AG04449 (cell line): ENCODE results near the gene UGDH.

ENCODE experiments used
- CTCF ChIA-PET: fragments of 350-600 bp; formaldehyde crosslinking; extraction: SDS; loops from one replicate; lab custom pipeline; 2021; ENCODE audit warnings: antibody characterized with exemption; lab: Yijun Ruan, JAX
- POLR2A ChIA-PET: fragments of 400-600, 350-600 bp; formaldehyde crosslinking; extraction: SDS; loops from one replicate; lab custom pipeline; 2020; ENCODE audit warnings: antibody characterized with exemption, inconsistent platforms; lab: Yijun Ruan, JAX
- DNase-seq: peaks from one replicate; pipeline ENCODE4 v3.0.0-alpha.2; 2010; ENCODE audit warnings: low read depth, low spot score
- H3K4me3 ChIP-seq: 2 replicates; pipeline ENCODE4 v1.5.1; 2011; ENCODE audit warnings: low read depth, mild to moderate bottlenecking, control low read depth, low read length
- CTCF ChIP-seq: IDR thresholded peaks from one replicate; pipeline ENCODE4 v1.5.1; 2011; ENCODE audit warnings: mild to moderate bottlenecking, moderate library complexity, low read length, control low read depth, inconsistent platforms; ENCODE audit not compliant: insufficient read depth; ENCODE audit errors: missing control alignments

UGDH gene

GRCh38 chr4:39568805-39569204, 41.6 kb upstream of the UGDH start:
- no peak overlapping the region for H3K4me3 ChIP-seq
- no peak for DNase-seq
- CTCF ChIA-PET: no interaction called here
- TF ChIP-seq CTCF: no peak
- POLR2A ChIA-PET: no interaction called here

- no peak for TF ChIP-seq CTCF
- peak; percentile 81 for DNase-seq
- ChIA-PET CTCF (no interaction called here), POLR2A (no interaction called here)
- H3K4me3 ChIP-seq: no peak overlapping the region
These were observed 38.8 kb upstream of the UGDH start for GRCh38 chr4:39565878-39566600.

GRCh38 chr4:39563346-39563847, 36.2 kb upstream of the UGDH start:
- ChIA-PET CTCF (no interaction called here), POLR2A (interaction anchor here (1.2 kb wide), 1 partner anchor 36 kb away, joined by 3 read pairs; the partner anchor contains the start of gene UGDH)
- H3K4me3 ChIP-seq: no peak overlapping the region
- DNase-seq: no peak
- TF ChIP-seq CTCF: no peak

- no peak overlapping the region for H3K4me3 ChIP-seq
- POLR2A ChIA-PET: no interaction called here
- DNase-seq: no peak
- no peak for TF ChIP-seq CTCF
- CTCF ChIA-PET: no interaction called here
These were observed 35.6 kb upstream of the UGDH start for GRCh38 chr4:39562792-39563191.

- H3K4me3 ChIP-seq: no peak overlapping the region
- no peak for TF ChIP-seq CTCF
- POLR2A ChIA-PET: interaction anchor here (2.0 kb wide), 1 partner anchor 32 kb away, joined by 9 read pairs; the partner anchor contains the start of gene UGDH
- CTCF ChIA-PET: interaction anchor here (1.3 kb wide), 1 partner anchor 91 kb away, joined by 3 read pairs; no protein-coding TSS in a partner anchor
- no peak for DNase-seq
These were observed 32.4 kb upstream of the UGDH start for GRCh38 chr4:39559626-39560025.

- CTCF ChIA-PET: no interaction called here
These were observed 28.2 kb upstream of the UGDH start for GRCh38 chr4:39555472-39555871.

More at GRCh38 chr4:39555472-39555871, 28.2 kb upstream of the UGDH start:
- DNase-seq: no peak
- no peak for TF ChIP-seq CTCF
- POLR2A ChIA-PET: no interaction called here
- no peak overlapping the region for H3K4me3 ChIP-seq
